Measurements from ENCODE around the gene HOXB7.

Gene HOXB7

DNA sequence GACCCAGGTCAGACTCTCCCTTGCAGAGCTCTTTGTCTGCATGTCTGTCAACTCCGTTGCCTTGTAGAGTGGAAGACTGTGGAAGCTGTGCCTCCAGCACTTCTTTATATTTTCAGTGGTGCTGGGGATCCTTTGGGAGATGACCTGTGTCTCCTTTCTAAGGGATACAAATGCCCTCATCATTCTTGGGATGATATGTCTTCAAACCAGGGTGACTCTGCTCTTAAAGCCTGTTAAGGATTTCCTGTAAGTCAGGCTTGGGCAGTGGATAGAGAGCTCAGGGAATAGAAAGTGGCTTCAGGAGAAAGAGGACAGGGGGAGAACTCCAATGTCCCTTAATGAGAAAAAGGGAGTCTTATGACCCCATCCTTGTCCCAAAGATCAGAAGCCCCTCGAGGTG, 22.3 kb downstream of the HOXB7 start:
- peaks cover 89% of the 10 kb centered on the region for H3K27me3 Mint-ChIP-seq (ENCODE audit: low read depth)
- no peaks in the 10 kb centered on the region for H3K9me3 Mint-ChIP-seq
- TF ChIP-seq, protein P1, sequence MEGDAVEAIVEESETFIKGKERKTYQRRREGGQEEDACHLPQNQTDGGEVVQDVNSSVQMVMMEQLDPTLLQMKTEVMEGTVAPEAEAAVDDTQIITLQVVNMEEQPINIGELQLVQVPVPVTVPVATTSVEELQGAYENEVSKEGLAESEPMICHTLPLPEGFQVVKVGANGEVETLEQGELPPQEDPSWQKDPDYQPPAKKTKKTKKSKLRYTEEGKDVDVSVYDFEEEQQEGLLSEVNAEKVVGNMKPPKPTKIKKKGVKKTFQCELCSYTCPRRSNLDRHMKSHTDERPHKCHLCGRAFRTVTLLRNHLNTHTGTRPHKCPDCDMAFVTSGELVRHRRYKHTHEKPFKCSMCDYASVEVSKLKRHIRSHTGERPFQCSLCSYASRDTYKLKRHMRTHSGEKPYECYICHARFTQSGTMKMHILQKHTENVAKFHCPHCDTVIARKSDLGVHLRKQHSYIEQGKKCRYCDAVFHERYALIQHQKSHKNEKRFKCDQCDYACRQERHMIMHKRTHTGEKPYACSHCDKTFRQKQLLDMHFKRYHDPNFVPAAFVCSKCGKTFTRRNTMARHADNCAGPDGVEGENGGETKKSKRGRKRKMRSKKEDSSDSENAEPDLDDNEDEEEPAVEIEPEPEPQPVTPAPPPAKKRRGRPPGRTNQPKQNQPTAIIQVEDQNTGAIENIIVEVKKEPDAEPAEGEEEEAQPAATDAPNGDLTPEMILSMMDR (IDR thresholded peaks at IDR 0.05; ENCODE audit: unreplicated experiment in 3 of 3), result no peak
- H3K27ac Mint-ChIP-seq, result peak overlapping the region in 1 of 3 experiments; percentile 91
- H3K4me1 Mint-ChIP-seq, result peaks cover 92% of the 10 kb centered on the region
- peak overlapping the region; percentile 84 to 98 (median 91) for H3K4me3 Mint-ChIP-seq
- peaks cover 50% of the 10 kb centered on the region for H3K36me3 Mint-ChIP-seq (ENCODE audit: low read depth)

DNA sequence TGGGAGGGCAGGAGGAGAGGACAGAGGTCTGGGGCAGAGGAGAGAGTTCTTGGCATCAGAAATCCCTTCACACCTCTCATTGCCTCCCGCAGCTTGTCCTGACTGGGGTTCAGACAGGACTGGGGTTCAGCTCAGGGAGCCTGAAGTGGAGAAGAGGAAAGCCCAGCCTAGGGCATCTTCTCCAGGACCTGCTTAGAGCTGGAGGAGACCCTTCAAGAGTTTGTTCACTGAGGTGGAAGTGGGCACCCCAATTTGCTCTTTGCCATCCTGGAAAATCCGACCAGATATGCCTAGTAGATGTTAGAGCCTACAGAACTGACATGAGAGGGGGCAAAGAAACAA, 22.8 kb downstream of the HOXB7 start:
- Mint-ChIP-seq H3K9me3 (no peaks in the 10 kb centered on the region), H3K36me3 (ENCODE audit: low read depth) (peaks cover 53% of the 10 kb centered on the region), H3K27me3 (ENCODE audit: low read depth) (peaks cover 88% of the 10 kb centered on the region), H3K4me3 (peak overlapping the region; percentile 84 to 98 (median 91)), H3K4me1 (peaks cover 92% of the 10 kb centered on the region), H3K27ac (peak overlapping the region in 1 of 3 experiments; percentile 91)
- TF ChIP-seq, protein P1 (IDR thresholded peaks at IDR 0.05; ENCODE audit: unreplicated experiment in 3 of 3), result no peak

DNA sequence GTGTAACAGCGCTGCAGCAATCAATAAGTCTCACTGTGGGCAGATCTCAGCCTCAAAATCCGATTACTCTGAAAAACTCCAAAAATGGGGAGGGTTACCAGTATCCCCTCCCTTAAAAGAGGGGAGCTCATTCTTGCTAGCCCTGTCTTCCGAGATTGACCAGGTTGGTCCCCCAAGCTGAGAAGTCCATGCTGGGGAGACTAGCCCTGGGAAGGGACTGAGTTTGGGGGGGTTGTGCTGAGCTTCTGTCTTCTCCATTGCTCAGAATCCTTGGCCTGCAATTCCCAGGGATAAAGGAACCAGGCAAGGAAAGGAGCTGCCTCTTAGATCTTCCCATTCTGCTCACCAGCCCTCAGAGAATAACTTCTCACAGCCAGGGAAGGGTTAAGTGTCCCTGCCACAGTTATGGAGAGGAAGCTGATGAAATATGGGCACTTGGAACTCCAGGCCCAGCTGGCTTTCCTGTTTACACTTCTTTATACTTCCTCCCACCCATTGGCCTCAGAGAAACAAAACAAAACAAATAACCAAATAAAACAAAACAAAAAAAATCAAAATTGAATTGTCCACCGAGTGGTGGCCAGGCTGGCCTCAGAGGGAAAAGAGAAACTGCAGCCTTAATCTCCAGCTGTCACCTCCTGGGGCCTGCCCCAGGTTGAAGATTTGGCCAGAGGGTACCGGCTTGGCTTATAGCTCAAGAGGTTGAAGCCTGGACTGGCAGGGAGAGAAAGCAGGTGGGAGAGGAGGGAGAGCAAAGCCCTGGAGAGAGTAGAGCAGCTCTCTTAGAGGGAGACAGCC, 23.3 kb downstream of the HOXB7 start:
- TF ChIP-seq, protein P1 (IDR thresholded peaks at IDR 0.05; ENCODE audit: unreplicated experiment in 3 of 3), result no peak
- peaks cover 53% of the 10 kb centered on the region for H3K36me3 Mint-ChIP-seq (ENCODE audit: low read depth)
- no peaks in the 10 kb centered on the region for H3K9me3 Mint-ChIP-seq
- H3K4me1 Mint-ChIP-seq, result peaks cover 92% of the 10 kb centered on the region
- peaks cover 88% of the 10 kb centered on the region for H3K27me3 Mint-ChIP-seq (ENCODE audit: low read depth)
- peak overlapping the region; percentile 84 to 98 (median 91) for H3K4me3 Mint-ChIP-seq
- H3K27ac Mint-ChIP-seq, result peak overlapping the region in 1 of 3 experiments; percentile 91

DNA sequence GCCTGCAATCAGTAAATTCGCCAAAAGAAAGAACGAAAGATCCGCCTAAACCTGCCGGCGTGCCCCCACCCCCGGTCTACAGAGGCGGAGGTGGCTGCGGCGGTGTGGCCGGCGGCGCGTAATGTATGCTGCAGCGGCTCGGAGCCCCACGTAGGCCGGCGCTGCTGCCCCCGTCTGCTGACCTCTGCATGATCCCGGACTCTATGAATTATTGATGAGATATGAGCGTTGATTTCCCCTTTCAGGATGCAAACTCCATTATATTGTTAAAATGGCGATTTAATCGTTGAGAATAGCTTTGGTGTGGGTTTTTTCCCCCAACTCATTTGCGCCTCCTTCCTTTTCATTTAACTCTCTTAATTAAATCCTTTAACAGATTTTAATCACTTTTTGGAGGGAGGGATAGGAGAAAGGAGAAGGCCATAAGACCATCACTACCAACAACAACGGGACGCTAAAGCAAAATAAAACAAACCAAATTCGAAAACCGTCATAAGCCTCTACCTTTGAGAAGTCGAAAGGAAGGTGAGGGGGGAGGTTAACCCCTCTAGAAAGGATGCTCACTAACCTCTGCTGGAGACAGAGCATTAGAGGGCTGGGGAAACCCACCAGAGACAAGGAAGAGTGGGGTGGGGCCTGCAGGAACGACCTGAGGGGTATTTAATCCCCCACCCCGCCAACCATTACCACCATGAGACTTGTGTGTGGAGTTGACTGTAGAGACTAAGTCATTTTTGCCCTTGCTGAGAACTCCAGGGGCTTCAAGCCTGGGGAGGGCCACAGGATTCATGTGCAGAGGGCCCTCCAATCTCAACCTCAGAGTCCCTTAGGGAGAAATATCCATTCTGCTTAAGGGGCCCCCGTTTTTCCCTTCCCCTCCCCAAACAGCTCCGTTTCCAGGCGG, 24.2 kb downstream of the HOXB7 start:
- TF ChIP-seq, protein P1 (IDR thresholded peaks at IDR 0.05; ENCODE audit: unreplicated experiment in 3 of 3), result no peak
- Mint-ChIP-seq H3K36me3 (ENCODE audit: low read depth) (peaks cover 49% of the 10 kb centered on the region), H3K9me3 (no peaks in the 10 kb centered on the region), H3K27me3 (ENCODE audit: low read depth) (peaks cover 86% of the 10 kb centered on the region), H3K4me1 (peaks cover 91% of the 10 kb centered on the region), H3K4me3 (peak overlapping the region; percentile 84 to 98 (median 91)), H3K27ac (peak overlapping the region in 1 of 3 experiments; percentile 91)

DNA sequence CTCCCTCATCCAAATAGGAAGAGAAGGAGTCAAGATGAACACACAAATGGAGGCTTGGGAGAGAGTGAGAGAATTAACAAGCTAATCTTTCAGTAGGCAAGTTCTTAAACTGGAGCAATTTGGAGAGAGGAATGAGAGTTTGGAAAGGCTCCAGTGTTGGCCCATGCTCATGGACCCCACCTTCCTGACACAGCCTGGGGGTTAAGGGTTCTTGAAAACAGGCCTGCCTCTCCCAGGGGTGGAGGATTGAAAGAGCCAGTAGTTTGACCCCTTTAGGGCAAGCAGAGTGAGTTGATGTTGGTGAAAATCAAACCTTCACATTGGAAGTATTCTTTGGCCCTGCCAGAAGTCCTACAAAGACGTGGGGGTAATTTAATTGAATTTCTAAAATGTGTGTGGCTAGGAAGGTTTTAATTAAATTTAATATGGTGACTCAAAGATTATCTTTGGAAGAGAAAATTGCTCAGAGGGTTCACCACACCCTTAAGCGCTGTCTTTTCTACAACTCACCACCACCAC, 26.5 kb downstream of the HOXB7 start:
- peaks cover 87% of the 10 kb centered on the region for H3K27me3 Mint-ChIP-seq (ENCODE audit: low read depth)
- peaks cover 90% of the 10 kb centered on the region for H3K4me1 Mint-ChIP-seq
- peak overlapping the region in 1 of 3 experiments; percentile 91 for H3K27ac Mint-ChIP-seq
- H3K9me3 Mint-ChIP-seq, result no peaks in the 10 kb centered on the region
- peak overlapping the region; percentile 84 to 98 (median 91) for H3K4me3 Mint-ChIP-seq
- peaks cover 29% of the 10 kb centered on the region for H3K36me3 Mint-ChIP-seq (ENCODE audit: low read depth)
- TF ChIP-seq, protein P1 (IDR thresholded peaks at IDR 0.05; ENCODE audit: unreplicated experiment in 3 of 3), result no peak
